GOT3 (cell line): Measurements from ENCODE around the gene IL32.

ENCODE experiments used
- DNase-seq: peaks from one replicate; lab custom pipeline; 2025; ENCODE audit warnings: mixed read lengths; lab: John Stamatoyannopoulos, UW

IL32 gene

DNA sequence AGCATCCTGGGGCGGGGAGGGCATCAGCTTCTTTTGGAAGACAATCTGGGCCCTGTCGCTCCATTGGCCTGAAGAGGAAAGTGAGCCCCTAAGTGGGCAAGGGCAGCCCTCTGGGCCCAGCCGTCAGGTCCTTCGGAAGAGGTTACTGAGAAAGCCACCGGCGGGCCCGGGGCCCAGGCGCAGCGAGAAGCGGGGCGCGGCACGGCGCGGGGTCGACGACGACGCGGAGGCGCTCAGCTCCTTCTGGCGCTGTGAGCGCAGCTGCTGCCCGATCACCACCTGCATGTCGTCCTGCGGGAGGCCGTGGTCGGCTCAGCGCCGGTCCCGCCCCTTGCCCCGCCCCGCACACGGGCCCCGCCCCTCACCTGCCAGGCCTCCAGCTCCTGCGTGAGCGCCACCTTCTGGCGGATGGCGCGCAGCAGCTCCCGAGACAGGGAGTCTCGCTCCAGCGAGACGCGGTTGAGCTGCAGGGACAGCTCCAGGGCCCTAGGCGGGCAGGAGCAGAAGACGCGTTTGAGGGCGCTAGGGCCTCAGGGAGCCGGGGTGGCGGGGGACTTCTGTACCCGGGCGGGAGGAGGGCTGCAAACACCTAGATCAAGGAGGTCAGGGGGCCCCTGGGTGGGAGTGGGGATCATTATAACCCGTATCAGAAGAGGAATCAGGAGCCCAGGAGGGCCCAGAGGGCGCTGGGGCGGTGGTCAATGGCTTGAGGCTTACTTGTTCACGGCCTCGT, 37.3 kb upstream of the IL32 start:
- no peak for DNase-seq

DNA sequence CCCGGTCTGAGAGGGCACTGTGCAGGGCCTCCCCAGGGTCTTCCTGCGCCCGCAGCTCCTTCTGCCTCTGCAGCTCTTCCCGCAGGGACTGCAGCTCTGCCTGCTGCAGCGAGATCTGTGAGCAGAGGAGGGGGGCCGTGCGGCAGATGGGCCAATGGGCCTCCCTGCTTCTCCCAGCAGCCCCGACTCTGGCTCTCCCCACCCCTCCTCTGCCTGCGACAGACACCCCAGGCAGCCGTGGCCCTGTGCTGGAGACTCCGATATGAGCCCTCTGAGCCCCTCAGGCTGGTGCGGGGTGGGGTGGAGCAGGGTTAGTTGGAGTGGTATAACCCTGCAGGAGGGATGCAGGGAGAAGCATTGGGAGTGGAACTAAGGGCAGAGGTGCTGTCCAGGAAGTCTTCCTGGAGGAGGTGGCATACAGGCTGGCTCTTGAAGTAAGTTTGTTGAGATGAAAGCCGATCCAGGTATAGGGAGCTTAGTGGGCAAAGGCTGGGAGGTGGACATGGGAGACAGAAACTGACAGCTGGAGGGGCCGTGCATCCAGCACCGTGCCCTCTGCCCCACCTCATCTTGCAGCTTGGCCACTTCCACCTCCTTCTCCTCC, 36.6 kb upstream of the IL32 start:
- DNase-seq: no peak

DNA sequence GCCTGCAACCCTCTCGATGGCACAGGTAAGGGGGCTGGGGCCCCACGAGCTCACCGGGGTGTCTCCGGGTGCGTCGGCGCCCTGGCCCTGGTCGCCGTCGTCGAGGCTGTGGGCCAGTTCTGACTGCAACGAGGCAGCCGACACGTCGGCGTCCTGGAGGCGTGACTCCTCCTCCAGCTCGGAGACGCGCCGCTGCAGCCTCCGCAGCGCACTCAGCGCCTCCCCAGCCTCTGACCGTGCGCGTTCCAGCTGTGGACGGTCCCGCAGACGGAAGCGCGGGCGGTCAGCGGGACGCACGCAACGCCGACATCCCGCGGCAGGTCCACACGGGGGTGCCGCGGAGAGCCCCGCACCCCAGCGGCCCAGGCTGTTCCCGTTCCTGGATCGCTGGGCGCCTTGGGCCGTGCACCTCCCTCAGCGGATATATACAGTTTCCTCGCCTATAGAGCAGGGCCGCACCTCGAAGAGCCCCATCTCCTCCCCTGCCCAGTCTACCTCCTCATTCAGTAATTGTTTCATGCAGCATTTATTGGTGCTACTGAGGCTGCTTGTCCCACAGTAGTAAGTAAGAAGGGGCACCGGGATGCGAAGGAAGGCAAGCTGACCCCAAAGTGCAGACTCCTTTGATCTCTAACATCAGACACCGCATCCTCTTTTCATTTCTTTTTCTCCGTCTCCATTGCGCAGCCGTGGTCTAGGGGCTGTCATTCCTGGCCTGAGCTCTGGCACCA, 35.8 kb upstream of the IL32 start:
- DNase-seq: no peak

- no peak for DNase-seq
These were observed 34.9 kb upstream of the IL32 start for GRCh38 chr16:3030222-3031212.

GRCh38 chr16:3032624-3033023, 32.8 kb upstream of the IL32 start:
- no peak for DNase-seq

- DNase-seq: no peak
These were observed 30.0 kb upstream of the IL32 start for GRCh38 chr16:3035289-3035971.

- no peak for DNase-seq
These were observed 29.3 kb upstream of the IL32 start for GRCh38 chr16:3035972-3036725.

- DNase-seq: no peak
These were observed 28.6 kb upstream of the IL32 start, which contains the start of gene BICDL2 for GRCh38 chr16:3036726-3037315. Gene BICDL2, minus strand, starts transcription at chr16:3036944. Its CDS starts 1,448 bp downstream, at chr16:3035496.

DNA sequence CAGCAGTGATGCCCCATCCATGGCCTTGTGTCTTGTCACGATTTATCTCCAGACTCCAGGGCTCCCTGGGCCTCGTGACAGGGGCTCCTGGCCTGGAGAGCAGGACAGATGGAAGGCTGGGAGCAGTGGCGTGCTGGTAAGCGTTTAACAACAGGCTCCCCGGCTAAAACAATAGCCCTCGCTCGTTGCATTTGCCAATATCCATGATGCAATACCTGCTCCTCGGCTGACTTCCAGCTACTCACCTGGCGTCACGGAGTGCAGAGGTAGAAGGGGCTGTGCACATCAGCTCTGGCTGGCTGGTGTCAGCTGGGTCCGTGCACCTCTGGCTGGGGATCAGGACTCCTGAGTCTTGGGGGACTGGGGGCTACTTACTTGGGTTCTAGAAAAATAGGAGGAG, 27.2 kb upstream of the IL32 start:
- DNase-seq: no peak

DNA sequence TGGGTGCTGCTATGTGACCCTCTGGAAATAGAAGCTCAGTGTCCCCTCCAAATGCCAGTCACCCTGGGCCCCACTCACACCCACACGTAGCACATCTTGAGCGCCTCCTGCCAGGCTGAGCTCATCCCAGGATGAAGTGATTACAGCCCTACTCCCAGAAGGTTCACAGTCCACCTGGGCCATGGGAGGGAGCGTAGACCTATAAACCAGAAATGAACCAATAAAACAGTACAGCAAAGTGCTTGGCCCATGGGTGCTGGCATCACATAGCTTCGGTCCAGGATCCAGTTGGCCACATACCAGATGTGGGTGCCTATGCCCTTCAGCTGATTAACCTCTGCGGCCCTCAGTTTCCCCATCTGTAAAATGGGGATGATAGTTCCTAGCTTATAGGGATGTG, 26.5 kb upstream of the IL32 start:
- no peak for DNase-seq

DNA sequence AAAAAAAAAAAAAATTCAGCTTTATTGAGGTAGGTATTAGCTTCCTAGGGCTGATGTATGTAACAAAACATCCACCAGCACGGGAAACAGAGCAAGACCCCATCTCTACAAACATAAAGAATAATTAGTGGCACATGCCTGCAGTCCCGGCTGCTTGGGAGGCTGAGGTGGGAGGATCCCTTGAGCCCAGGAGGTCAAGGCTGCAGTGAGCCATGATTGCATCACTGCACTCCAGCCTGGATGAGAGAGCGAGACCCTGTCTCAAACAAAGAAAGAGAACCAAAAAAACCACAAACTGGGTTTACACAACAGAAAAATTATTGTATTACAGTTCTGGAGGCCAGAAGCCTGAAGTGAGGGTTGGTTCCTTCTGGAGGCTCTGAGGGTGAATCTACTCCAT, 23.1 kb upstream of the IL32 start:
- no peak for DNase-seq

DNA sequence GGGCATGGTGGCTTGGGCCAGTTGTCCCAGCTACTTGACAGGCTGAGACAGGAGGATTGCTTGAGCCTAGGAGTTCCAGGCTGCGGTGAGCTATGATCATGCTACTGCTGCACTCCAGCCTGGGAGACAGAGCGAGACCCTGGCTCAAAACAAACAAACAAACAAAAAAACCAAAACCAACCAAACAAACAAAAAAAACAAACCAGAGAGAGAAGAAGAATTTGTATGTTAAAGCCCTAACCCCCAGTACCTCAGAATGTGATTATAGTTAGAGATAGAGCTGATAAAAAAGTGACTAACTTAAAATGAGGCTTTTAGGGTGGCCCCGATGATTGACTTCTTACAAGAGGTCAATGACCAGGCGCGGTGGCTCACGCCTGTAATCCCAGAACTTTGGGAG, 20.7 kb upstream of the IL32 start:
- no peak for DNase-seq

- DNase-seq: no peak
These were observed 19.4 kb upstream of the IL32 start, which contains the start of gene MMP25 for GRCh38 chr16:3045758-3046640. Gene MMP25, plus strand, starts transcription at chr16:3046561. Its CDS starts 357 bp downstream, at chr16:3046918.

- DNase-seq: no peak
These were observed 18.6 kb upstream of the IL32 start for GRCh38 chr16:3046641-3047386.

- no peak for DNase-seq
These were observed 18.1 kb upstream of the IL32 start for GRCh38 chr16:3047387-3047720.

DNA sequence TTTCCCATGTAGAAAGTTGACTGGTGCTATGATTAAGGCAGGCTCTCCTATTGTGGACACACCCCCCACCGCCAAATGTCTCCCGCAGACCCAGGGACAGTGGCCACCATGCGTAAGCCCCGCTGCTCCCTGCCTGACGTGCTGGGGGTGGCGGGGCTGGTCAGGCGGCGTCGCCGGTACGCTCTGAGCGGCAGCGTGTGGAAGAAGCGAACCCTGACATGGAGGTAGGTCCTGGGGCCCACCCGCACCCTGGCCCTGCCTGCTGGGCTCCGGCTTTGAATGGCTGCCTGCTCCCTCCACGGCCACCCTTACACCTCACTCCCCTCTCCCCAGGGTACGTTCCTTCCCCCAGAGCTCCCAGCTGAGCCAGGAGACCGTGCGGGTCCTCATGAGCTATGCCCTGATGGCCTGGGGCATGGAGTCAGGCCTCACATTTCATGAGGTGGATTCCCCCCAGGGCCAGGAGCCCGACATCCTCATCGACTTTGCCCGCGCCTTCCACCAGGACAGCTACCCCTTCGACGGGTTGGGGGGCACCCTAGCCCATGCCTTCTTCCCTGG, 15.4 kb upstream of the IL32 start:
- no peak for DNase-seq

- no peak for DNase-seq
These were observed 15.0 kb upstream of the IL32 start for GRCh38 chr16:3050487-3050886.

GRCh38 chr16:3051009-3051408, 14.4 kb upstream of the IL32 start:
- DNase-seq: no peak
